K562 (cell line): ENCODE results near the gene CMTM5. TPM values are rescaled to one million over a fixed set of nuclear protein-coding genes. Genes with fewer than 3 reads are reported as not detected.

Experiments
- ATAC-seq: fragments of 200-7000 bp; cut with Tn5 transposase; 3 replicates; pipeline ENCODE4 v1.9.1; 2020; ENCODE audit warnings: moderate library complexity
- BruUV-seq: library from RNA; stranded (reverse); fragments of 400-500 nt; replicated peaks from 2 replicates; lab custom pipeline; 2021; lab: Mats Ljungman, UMichigan
- CTCF ChIA-PET: fragments of 300-600 bp; formaldehyde crosslinking; extraction: SDS; loops from one replicate; lab custom pipeline; 2021; ENCODE audit warnings: low intra/inter-chr PET ratio; lab: Yijun Ruan, JAX
- POLR2A ChIA-PET: fragments of 300-600, 350-650 bp; sonication (Branson Sonifier 250); formaldehyde crosslinking; extraction: SDS; loops from one replicate; lab custom pipeline; 2021; ENCODE audit warnings: antibody characterized with exemption, inconsistent platforms; lab: Yijun Ruan, JAX
- DNase-seq, 4 experiments: peaks; one replicate each; pipeline versions ENCODE4 v3.0.0 to v3.0.0-alpha.2; 2011 to 2018; ENCODE audit warnings: low spot score in 3 of 4, mixed read lengths in 3 of 4; ENCODE audit errors: extremely low read depth in 1 of 4
- FAIRE-seq: peaks from 2 replicates; lab custom pipeline; 2011; peaks lifted over from hg19 to GRCh38; lab: Jason Lieb, UNC
- H2AFZ ChIP-seq: 2 replicates; pipeline ENCODE4 v1.6.0; 2011; ENCODE audit warnings: low read depth, low read length, control low read depth, inconsistent platforms
- H3K27ac ChIP-seq: fragments of 200-600 bp; 3 replicates; pipeline ENCODE4 v1.8.0; 2011; ENCODE audit warnings: low read depth, mild to moderate bottlenecking, control low read depth, inconsistent platforms, low read length, moderate library complexity, mixed read lengths; ENCODE audit errors: extremely low read depth
- H3K27me3 ChIP-seq, 2 experiments: fragments of 300-600 bp in 1 of 2; 2 replicates in 1 of 2; 3 replicates in 1 of 2; pipeline versions ENCODE4 v1.6.0 to v1.8.0; 2011; ENCODE audit warnings: inconsistent platforms in 2 of 2, low read length in 2 of 2, mild to moderate bottlenecking in 1 of 2, mixed read lengths in 1 of 2, moderate library complexity in 1 of 2; ENCODE audit not compliant: control insufficient read depth in 2 of 2, insufficient read depth in 2 of 2
- H3K36me3 ChIP-seq: fragments of 300-600 bp; 3 replicates; pipeline ENCODE4 v1.8.0; 2011; ENCODE audit warnings: mild to moderate bottlenecking, low read length, inconsistent platforms; ENCODE audit not compliant: control insufficient read depth, insufficient read depth
- H3K4me1 ChIP-seq, 2 experiments: fragments of 200-600 bp in 1 of 2; replicated peaks in 1 of 2; 2 replicates in 1 of 2; 3 replicates in 1 of 2; pipeline versions ENCODE4 v1.5.1 to v1.8.0; 2011; ENCODE audit warnings: inconsistent platforms in 2 of 2, low read length in 2 of 2, mild to moderate bottlenecking in 1 of 2, mixed read lengths in 1 of 2, moderate library complexity in 1 of 2; ENCODE audit not compliant: control insufficient read depth in 2 of 2, insufficient read depth in 2 of 2
- H3K4me2 ChIP-seq: 2 replicates; pipeline ENCODE4 v1.6.1; 2011; ENCODE audit warnings: low read length, control low read depth, inconsistent platforms, mixed read lengths; ENCODE audit not compliant: insufficient read depth
- H3K4me3 ChIP-seq: fragments of 200-600 bp; sonication (generic), shearing (Covaris generic); 2 replicates; pipeline ENCODE4 v1.5.1; 2016; ENCODE audit warnings: control low read depth, inconsistent platforms
- H3K79me2 ChIP-seq: fragments of 200-600 bp; 3 replicates; pipeline ENCODE4 v1.8.0; 2011; ENCODE audit warnings: low read length, inconsistent platforms; ENCODE audit not compliant: control insufficient read depth, insufficient read depth
- H3K9ac ChIP-seq, 2 experiments: 2 replicates each; pipeline versions ENCODE4 v1.6.0 to v1.6.1; 2011; ENCODE audit warnings: low read depth in 2 of 2, low read length in 2 of 2, control low read depth in 1 of 2, inconsistent platforms in 1 of 2, mild to moderate bottlenecking in 1 of 2, mixed read lengths in 1 of 2; ENCODE audit not compliant: insufficient read depth in 1 of 2
- H3K9me1 ChIP-seq: one replicate; pipeline ENCODE4 v1.6.0; 2011; ENCODE audit warnings: inconsistent platforms, mild to moderate bottlenecking, low read length, moderate library complexity; ENCODE audit not compliant: control insufficient read depth, insufficient read depth
- H3K9me3 ChIP-seq: replicated peaks from 2 replicates; pipeline ENCODE4 v1.5.1; 2011; ENCODE audit warnings: low read depth, low read length, inconsistent platforms; ENCODE audit not compliant: control insufficient read depth, insufficient read depth
- H4K20me1 ChIP-seq: replicated peaks from 2 replicates; pipeline ENCODE4 v1.6.1; 2011; ENCODE audit warnings: low read length, inconsistent platforms, mixed read lengths; ENCODE audit not compliant: control insufficient read depth, insufficient read depth
- BRD9 ChIP-seq: fragments of 450-650 bp; IDR thresholded peaks from 2 replicates; pipeline ENCODE4 v1.6.1; 2018; ENCODE audit warnings: low read depth; ENCODE audit not compliant: partially characterized antibody
- CTBP1 ChIP-seq: fragments of 450-650 bp; IDR thresholded peaks from 2 replicates; pipeline ENCODE4 v1.6.1; 2016; ENCODE audit warnings: borderline replicate concordance
- ERF ChIP-seq: fragments of 450-650 bp; formaldehyde crosslinking; IDR thresholded peaks from 2 replicates; pipeline ENCODE4 v1.4.0; 2020; ENCODE audit warnings: mild to moderate bottlenecking, mixed read lengths
- FOXJ3 ChIP-seq: sonication (generic); formaldehyde crosslinking; IDR thresholded peaks from 2 replicates; pipeline ENCODE4 v1.4.0; 2020; ENCODE audit warnings: mild to moderate bottlenecking, missing genetic modification reagents
- HDAC3 ChIP-seq: fragments of 450-650 bp; IDR thresholded peaks from 2 replicates; pipeline ENCODE4 v1.6.1; 2018; ENCODE audit warnings: borderline replicate concordance, mild to moderate bottlenecking, moderate library complexity; ENCODE audit not compliant: partially characterized antibody
- ILF3 ChIP-seq: fragments of 450-650 bp; IDR thresholded peaks from 2 replicates; pipeline ENCODE4 v1.6.1; 2018; ENCODE audit warnings: antibody characterized with exemption, mild to moderate bottlenecking, moderate library complexity, borderline replicate concordance
- KDM1A ChIP-seq, 2 experiments: fragments of 450-650 bp; IDR thresholded peaks; 2 replicates each; pipeline ENCODE4 v1.6.1; 2016; ENCODE audit warnings: mild to moderate bottlenecking in 2 of 2
- NFE2L1 ChIP-seq: fragments of 450-650 bp; IDR thresholded peaks from 2 replicates; pipeline ENCODE4 v1.6.1; 2016; ENCODE audit warnings: missing genetic modification characterization, low read depth, mild to moderate bottlenecking, missing compliant biosample characterization, moderate library complexity, borderline replicate concordance
- NR0B1 ChIP-seq: fragments of 450-650 bp; IDR thresholded peaks from one replicate; pipeline ENCODE4 v1.6.1; 2018; ENCODE audit warnings: mild to moderate bottlenecking, moderate library complexity; ENCODE audit not compliant: partially characterized antibody
- ZEB2 ChIP-seq: fragments of 450-650 bp; IDR thresholded peaks from 2 replicates; pipeline ENCODE4 v1.6.1; 2016
- ZNF277 ChIP-seq: fragments of 250-450 bp; sonication (Bioruptor Pico); IDR thresholded peaks from 2 replicates; pipeline ENCODE4 v1.8.0; 2022; ENCODE audit warnings: inconsistent platforms, mild to moderate bottlenecking, moderate library complexity, borderline replicate concordance
- ZNF354B ChIP-seq: fragments of 250-450 bp; sonication (Bioruptor Pico); IDR thresholded peaks from 2 replicates; pipeline ENCODE4 v1.4.0; 2020
- WGBS: fragments of 100-300 bp; shearing (Covaris generic); methylation state at CpG from one replicate; pipeline ENCODE4 v1.1.6; 2016; ENCODE audit warnings: low coverage, mixed read lengths; ENCODE audit not compliant: insufficient coverage; ENCODE audit errors: missing lambda C conversion rate; 5-methylcytosine and 5-hydroxymethylcytosine counted together
- in situ Hi-C: fragments of 300-500 bp; cut with MboI; formaldehyde crosslinking; loops from 4 replicates; pipeline ENCODE4 v1.15.0; 2018; ENCODE audit warnings: inconsistent platforms, mixed read lengths
- intact Hi-C: fragments of 100-400 bp; cut with micrococcal nuclease; formaldehyde crosslinking; loops from 2 replicates; pipeline ENCODE4 v1.14.2; 2022
- polyA plus RNA-seq, 8 experiments: library from polyadenylated mRNA; depleted of rRNA in 4 of 8; stranded (reverse) in 5 of 8; unstranded in 3 of 8; fragments of >200 nt; fragmentation: Nextera tagmentation in 2 of 8; fragmentation: Illumina TruSeq in 1 of 8; extraction: Ambion mirVana in 2 of 8; extraction: Trizol in 1 of 8; gene quantifications; 2 replicates each; pipeline versions ENCODE4 v1.2.1 to v1.2.3, GENCODE V29; 2011 to 2014; ENCODE audit warnings: inconsistent platforms in 1 of 8, missing spikeins in 1 of 8
- total RNA-seq, 7 experiments: library from RNA; depleted of rRNA in 6 of 7; stranded (reverse); fragments of >200 nt in 6 of 7; fragmentation: Illumina TruSeq in 2 of 7; extraction: Trizol in 2 of 7; gene quantifications; 2 replicates each; pipeline versions ENCODE4 v1.2.1 to v1.2.3, GENCODE V29; 2011 to 2021; ENCODE audit warnings: low replicate concordance in 1 of 7

Gene CMTM5
- total and polyA plus RNA-seq, 9 of the 15 experiments (the other 6 are each of a cell fraction or from before 2014, with no cell fraction given): 0.21 TPM; not detected in 8

DNA sequence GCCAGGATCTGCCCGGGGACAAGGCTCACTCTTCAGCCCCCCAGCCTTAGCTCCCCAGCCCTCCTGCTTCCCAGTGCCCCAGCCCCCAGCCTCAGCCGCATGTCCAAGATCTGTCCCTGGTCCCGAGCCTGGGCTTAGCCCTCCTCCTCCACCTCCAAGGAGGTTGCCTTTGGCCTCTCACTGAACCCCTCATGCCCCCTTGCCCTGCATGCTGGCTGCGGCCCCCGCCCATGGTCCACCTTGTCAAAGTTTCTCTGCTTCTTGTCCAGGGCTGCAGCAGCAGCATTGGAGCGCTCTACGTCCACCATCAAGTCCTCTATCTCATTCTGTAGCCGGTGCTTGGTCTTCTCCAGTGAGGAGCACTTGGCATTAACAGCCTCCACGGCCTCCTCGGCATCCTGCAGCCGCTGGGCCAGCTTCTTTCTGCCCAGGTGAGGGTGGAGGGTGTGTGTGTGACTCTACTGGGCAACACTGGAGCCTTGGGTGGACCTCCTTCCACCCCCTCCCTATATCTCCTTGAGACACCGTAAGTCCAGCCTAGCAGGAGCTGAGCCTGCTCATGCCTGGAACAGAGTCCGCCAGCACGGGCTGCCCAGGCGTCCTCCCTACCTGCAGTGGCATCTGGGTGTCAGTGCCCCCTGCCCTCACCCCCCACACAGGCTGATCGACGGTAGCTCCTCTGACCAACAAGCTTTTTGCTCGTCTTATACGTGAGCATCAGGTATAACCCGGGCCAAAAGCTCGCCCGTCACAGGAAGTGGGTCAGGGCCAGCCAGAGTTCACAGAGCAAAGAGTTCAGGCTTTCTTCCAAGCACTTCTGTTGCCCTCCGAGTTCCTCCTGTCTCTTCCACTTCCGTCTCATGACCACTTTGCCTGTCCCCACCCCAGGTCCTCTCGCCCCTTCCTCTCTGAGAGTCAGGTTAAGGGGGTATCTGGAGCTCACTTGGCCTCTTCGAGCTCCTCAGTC is 11.4 kb downstream of the CMTM5 start:
- H4K20me1 ChIP-seq: no peaks in the 10 kb centered on the region
- H3K4me3 ChIP-seq: no peak overlapping the region
- H3K36me3 ChIP-seq: no peaks in the 10 kb centered on the region
- H3K4me2 ChIP-seq: no peak overlapping the region
- peaks cover 0 to 11% of the 10 kb centered on the region in 2 experiments; a peak in 2 of 5 replicates for H3K4me1 ChIP-seq
- H3K9ac ChIP-seq: peak overlapping the region in 1 of 2 experiments; percentile 45; a peak in 2 of 4 replicates
- CTCF ChIA-PET: no interaction called here
- POLR2A ChIA-PET: interaction anchor here (0.6 to 1.0 kb wide), 5 partner anchors 8 to 36 kb away, joined by 3 to 4 read pairs (median 3); no protein-coding TSS in a partner anchor
- no peaks in the 10 kb centered on the region for H3K9me3 ChIP-seq
- no peak overlapping the region for H3K27ac ChIP-seq
- H2AFZ ChIP-seq: no peak overlapping the region
- no peak for DNase-seq
- no TSS peak for BruUV-seq
- peaks cover 24 to 64% of the 10 kb centered on the region in 2 experiments; a peak in 3 of 5 replicates for H3K27me3 ChIP-seq
- in situ Hi-C loops (loop anchor here (10.0 kb wide), 1 partner anchor 123 kb away; no protein-coding TSS in a partner anchor), intact Hi-C loops (no loop called here)
- no peaks in the 10 kb centered on the region for H3K9me1 ChIP-seq
- 10% methylated on average over 23 of the region's 26 CpGs for WGBS
- FAIRE-seq: no peak
- no peaks in the 10 kb centered on the region for H3K79me2 ChIP-seq
- ATAC-seq: no peak
- TF ChIP-seq ZNF277 (CRISPR knock-in tag) (no peak), NFE2L1 (no peak), ERF (CRISPR knock-in tag) (no peak), ZNF354B (CRISPR knock-in tag) (no peak), ZEB2 (no peak), KDM1A (IDR thresholded peaks at IDR 0.05) (no peak), FOXJ3 (CRISPR knock-in tag) (no peak), HDAC3 (no peak), BRD9 (no peak), ILF3 (no peak), CTBP1 (no peak), NR0B1 (no peak)
